PFSK-1 (cell line): ENCODE results near the gene ATP6AP1.
A peak's percentile ranks its signal among the peaks of the same experiment; 100 is the strongest.

Experiments used
- POLR2AphosphoS5 ChIP-seq: IDR thresholded peaks from 2 replicates; pipeline ENCODE4 v1.6.1; 2012; ENCODE audit warnings: low read depth, mild to moderate bottlenecking, control low read depth, low read length, moderate library complexity
- SIN3A ChIP-seq: IDR thresholded peaks from 2 replicates; pipeline ENCODE4 v1.6.1; 2012; ENCODE audit warnings: mild to moderate bottlenecking, low read length, moderate library complexity, borderline replicate concordance; ENCODE audit not compliant: insufficient read depth
- TF ChIP-seq, protein P1 (sequence below), 2 experiments: IDR thresholded peaks; 2 replicates each; pipeline versions ENCODE4 v1.6.1 to v1.8.0; 2011 to 2012; ENCODE audit warnings: low read depth in 2 of 2, low read length in 2 of 2, control low read depth in 1 of 2, inconsistent platforms in 1 of 2, mild to moderate bottlenecking in 1 of 2, moderate library complexity in 1 of 2; ENCODE audit not compliant: insufficient read depth in 1 of 2

DNA sequence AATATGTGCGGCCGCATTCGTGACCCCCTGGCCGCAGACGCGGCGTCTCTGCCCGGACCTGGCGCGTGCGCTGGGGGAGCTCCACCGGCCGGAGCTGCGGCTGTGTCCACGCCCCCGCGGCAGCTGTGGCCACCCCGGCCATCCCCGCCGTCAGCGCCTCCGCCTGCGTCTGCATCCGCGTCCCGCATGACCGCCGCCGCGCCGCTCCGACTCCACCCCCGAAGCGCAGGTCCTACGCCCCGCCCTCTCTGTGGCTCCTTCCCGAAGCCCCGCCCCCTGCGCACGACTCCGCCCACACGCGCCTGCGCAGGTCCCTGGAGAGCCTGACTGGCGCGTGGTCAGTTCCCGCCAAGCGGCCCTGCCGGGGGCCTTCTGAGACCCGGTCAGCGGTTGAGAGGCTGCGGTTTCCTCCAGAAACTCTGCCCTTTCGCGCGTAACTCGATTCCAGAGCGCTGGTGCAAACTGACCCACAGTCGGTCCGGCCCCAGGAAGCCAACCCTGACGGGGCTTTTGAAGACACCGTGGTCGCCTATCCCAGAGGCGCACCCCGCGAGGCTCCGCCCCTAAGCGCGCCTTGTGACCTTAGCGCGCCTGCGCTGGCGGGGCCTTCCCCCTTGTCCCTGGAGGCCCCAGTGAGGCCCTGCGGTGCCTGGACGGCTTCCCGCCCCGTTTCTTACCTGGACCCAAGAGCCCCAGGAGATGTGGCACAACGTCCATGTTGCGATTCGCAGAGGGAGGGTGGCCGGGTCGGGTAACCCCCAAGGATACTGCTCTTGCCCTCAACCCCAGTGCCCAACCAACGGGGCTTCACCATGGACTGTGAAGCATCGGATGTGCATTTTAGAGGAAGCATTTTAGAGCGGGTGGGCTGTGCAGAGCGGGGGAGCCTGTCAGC, 50.5 kb downstream of the ATP6AP1 start, which contains the start of gene LAGE3:
- TF ChIP-seq POLR2AphosphoS5 (peak; percentile 39; the same call in 1 of the 2 replicates), SIN3A (0 out of 2 replicates have a peak, but pooled peaks have one; percentile 40)
- TF ChIP-seq, protein P1, sequence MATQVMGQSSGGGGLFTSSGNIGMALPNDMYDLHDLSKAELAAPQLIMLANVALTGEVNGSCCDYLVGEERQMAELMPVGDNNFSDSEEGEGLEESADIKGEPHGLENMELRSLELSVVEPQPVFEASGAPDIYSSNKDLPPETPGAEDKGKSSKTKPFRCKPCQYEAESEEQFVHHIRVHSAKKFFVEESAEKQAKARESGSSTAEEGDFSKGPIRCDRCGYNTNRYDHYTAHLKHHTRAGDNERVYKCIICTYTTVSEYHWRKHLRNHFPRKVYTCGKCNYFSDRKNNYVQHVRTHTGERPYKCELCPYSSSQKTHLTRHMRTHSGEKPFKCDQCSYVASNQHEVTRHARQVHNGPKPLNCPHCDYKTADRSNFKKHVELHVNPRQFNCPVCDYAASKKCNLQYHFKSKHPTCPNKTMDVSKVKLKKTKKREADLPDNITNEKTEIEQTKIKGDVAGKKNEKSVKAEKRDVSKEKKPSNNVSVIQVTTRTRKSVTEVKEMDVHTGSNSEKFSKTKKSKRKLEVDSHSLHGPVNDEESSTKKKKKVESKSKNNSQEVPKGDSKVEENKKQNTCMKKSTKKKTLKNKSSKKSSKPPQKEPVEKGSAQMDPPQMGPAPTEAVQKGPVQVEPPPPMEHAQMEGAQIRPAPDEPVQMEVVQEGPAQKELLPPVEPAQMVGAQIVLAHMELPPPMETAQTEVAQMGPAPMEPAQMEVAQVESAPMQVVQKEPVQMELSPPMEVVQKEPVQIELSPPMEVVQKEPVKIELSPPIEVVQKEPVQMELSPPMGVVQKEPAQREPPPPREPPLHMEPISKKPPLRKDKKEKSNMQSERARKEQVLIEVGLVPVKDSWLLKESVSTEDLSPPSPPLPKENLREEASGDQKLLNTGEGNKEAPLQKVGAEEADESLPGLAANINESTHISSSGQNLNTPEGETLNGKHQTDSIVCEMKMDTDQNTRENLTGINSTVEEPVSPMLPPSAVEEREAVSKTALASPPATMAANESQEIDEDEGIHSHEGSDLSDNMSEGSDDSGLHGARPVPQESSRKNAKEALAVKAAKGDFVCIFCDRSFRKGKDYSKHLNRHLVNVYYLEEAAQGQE (IDR thresholded peaks at IDR 0.05; ENCODE audit: insufficient read depth in 1 of 2, low read depth in 2 of 2, low read length in 2 of 2) = no peak
